K562 (cell line): ENCODE data around the gene EDEM2. TPM values are rescaled to one million over a fixed set of nuclear protein-coding genes. Genes with fewer than 3 reads are reported as not detected.

Experiments
- CREB1 ChIP-seq, 2 experiments: sonication (generic) in 1 of 2; formaldehyde crosslinking in 1 of 2; IDR thresholded peaks; 2 replicates each; pipeline versions ENCODE4 v1.6.1 to v1.8.0; 2012 to 2022; ENCODE audit warnings: inconsistent platforms in 1 of 2, mild to moderate bottlenecking in 1 of 2, missing genetic modification reagents in 1 of 2, moderate library complexity in 1 of 2
- ELF2 ChIP-seq: fragments of 250-450 bp; sonication (Bioruptor Pico); IDR thresholded peaks from 2 replicates; pipeline ENCODE4 v1.5.0; 2021; ENCODE audit warnings: mild to moderate bottlenecking
- ESRRB ChIP-seq: fragments of 250-450 bp; sonication (Bioruptor Pico); IDR thresholded peaks from 2 replicates; pipeline ENCODE4 v1.5.0; 2020; ENCODE audit warnings: mild to moderate bottlenecking, moderate library complexity, borderline replicate concordance
- HDAC1 ChIP-seq, 2 experiments: fragments of 450-650 bp; IDR thresholded peaks; 2 replicates each; pipeline ENCODE4 v1.6.1; 2016 to 2017; ENCODE audit warnings: inconsistent platforms in 1 of 2, mild to moderate bottlenecking in 1 of 2, moderate library complexity in 1 of 2
- HSF4 ChIP-seq: fragments of 250-450 bp; sonication (Bioruptor Pico); IDR thresholded peaks from 2 replicates; pipeline ENCODE4 v2.1.2; 2022; ENCODE audit warnings: mild to moderate bottlenecking, moderate library complexity, borderline replicate concordance
- KAT8 ChIP-seq: fragments of 450-650 bp; IDR thresholded peaks from 2 replicates; pipeline ENCODE4 v1.6.1; 2016; ENCODE audit warnings: low read depth, mild to moderate bottlenecking
- MAZ ChIP-seq, 2 experiments: fragments of 450-650 bp in 1 of 2; sonication (generic) in 1 of 2; formaldehyde crosslinking; IDR thresholded peaks in 1 of 2; conservative IDR thresholded peaks in 1 of 2; 2 replicates each; pipeline versions ENCODE4 v1.4.0 to v1.5.0; 2020; ENCODE audit warnings: mild to moderate bottlenecking in 1 of 2, missing genetic modification reagents in 1 of 2
- NFE2L1 ChIP-seq: fragments of 450-650 bp; IDR thresholded peaks from 2 replicates; pipeline ENCODE4 v1.6.1; 2016; ENCODE audit warnings: missing genetic modification characterization, low read depth, mild to moderate bottlenecking, missing compliant biosample characterization, moderate library complexity, borderline replicate concordance
- NKRF ChIP-seq: fragments of 450-650 bp; IDR thresholded peaks from 2 replicates; pipeline ENCODE4 v1.6.1; 2016; ENCODE audit warnings: borderline replicate concordance
- SIX5 ChIP-seq, 2 experiments: IDR thresholded peaks; 2 replicates each; pipeline ENCODE4 v1.6.1; 2011; ENCODE audit warnings: low read length in 2 of 2, borderline replicate concordance in 1 of 2, low read depth in 1 of 2, mild to moderate bottlenecking in 1 of 2, moderate library complexity in 1 of 2; ENCODE audit not compliant: insufficient read depth in 1 of 2
- SMAD4 ChIP-seq: fragments of 250-450 bp; sonication (Bioruptor Pico); conservative IDR thresholded peaks from 2 replicates; pipeline ENCODE4 v1.8.0; 2021; ENCODE audit warnings: inconsistent platforms, mild to moderate bottlenecking, moderate library complexity
- TAL1 ChIP-seq: fragments of 450-650 bp; IDR thresholded peaks from 2 replicates; pipeline ENCODE4 v1.6.1; 2016; ENCODE audit warnings: mild to moderate bottlenecking
- TOE1 ChIP-seq, 2 experiments: fragments of 450-650 bp in 1 of 2; sonication (generic) in 1 of 2; formaldehyde crosslinking in 1 of 2; IDR thresholded peaks; 2 replicates each; pipeline versions ENCODE4 v1.7.1 to v1.8.0; 2016 to 2022; ENCODE audit warnings: borderline replicate concordance in 2 of 2, mild to moderate bottlenecking in 2 of 2, antibody characterized with exemption in 1 of 2, inconsistent platforms in 1 of 2, low read depth in 1 of 2, missing genetic modification reagents in 1 of 2, moderate library complexity in 1 of 2
- VEZF1 ChIP-seq: fragments of 200-800 bp; sonication (Bioruptor generic); IDR thresholded peaks from 2 replicates; pipeline ENCODE4 v1.6.1; 2017; ENCODE audit warnings: missing genetic modification characterization, missing compliant biosample characterization
- polyA plus RNA-seq, 8 experiments: library from polyadenylated mRNA; depleted of rRNA in 4 of 8; stranded (reverse) in 5 of 8; unstranded in 3 of 8; fragments of >200 nt; fragmentation: Nextera tagmentation in 2 of 8; fragmentation: Illumina TruSeq in 1 of 8; extraction: Ambion mirVana in 2 of 8; extraction: Trizol in 1 of 8; gene quantifications; 2 replicates each; pipeline versions ENCODE4 v1.2.1 to v1.2.3, GENCODE V29; 2011 to 2014; ENCODE audit warnings: inconsistent platforms in 1 of 8, missing spikeins in 1 of 8
- total RNA-seq, 7 experiments: library from RNA; depleted of rRNA in 6 of 7; stranded (reverse); fragments of >200 nt in 6 of 7; fragmentation: Illumina TruSeq in 2 of 7; extraction: Trizol in 2 of 7; gene quantifications; 2 replicates each; pipeline versions ENCODE4 v1.2.1 to v1.2.3, GENCODE V29; 2011 to 2021; ENCODE audit warnings: low replicate concordance in 1 of 7
- TF ChIP-seq, protein P1 (sequence below): fragments of 450-650 bp; IDR thresholded peaks from 2 replicates; pipeline ENCODE4 v1.6.1; 2016; ENCODE audit warnings: antibody characterized with exemption
- TF ChIP-seq, protein P2 (sequence below), 2 experiments: fragments of 450-650 bp; IDR thresholded peaks; 2 replicates each; pipeline ENCODE4 v1.6.1; 2018; ENCODE audit warnings: mild to moderate bottlenecking in 2 of 2, low read depth in 1 of 2; ENCODE audit not compliant: partially characterized antibody in 2 of 2

EDEM2 gene
- total and polyA plus RNA-seq, 9 of the 15 experiments (the other 6 are each of a cell fraction or from before 2014, with no cell fraction given): 6.9 to 11.0 (median 9.7) TPM

DNA sequence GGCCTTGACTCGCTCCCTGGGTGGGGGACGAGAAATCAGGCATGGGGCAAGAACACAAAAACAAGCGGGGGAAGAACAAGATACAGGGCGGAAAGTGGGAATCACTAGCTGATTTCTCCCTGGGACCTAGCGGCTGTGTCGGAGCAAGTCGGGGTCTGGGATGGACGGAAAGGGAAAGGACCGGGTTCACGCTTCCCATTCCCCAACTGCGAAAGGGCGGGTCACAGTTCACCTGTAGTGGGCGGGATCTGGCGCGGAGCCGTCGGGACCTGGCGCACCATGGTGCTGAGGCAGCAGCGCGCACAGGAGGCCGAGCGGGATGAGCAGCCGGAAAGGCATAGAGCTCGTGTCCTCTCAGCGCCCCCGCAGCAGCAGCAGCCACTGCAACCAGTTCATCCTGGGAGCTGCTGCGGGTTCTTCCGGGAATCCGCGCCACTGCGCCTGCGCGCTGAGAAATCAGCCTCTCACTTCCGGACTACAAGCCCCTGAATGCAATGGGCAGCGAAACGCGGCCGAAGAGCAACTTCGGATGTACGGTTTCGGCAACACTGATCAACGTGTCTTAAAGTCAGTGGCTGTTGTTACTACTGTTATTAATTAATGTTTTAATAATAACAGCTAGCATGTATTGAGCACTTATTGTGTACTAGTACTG, at the start of gene EDEM2 (continued):
- no peak for TF ChIP-seq SMAD4 (CRISPR knock-in tag)
- TF ChIP-seq NFE2L1 (tag): no peak
- TF ChIP-seq MAZ (CRISPR knock-in tag; conservative IDR thresholded peaks at IDR 0.05 in 1 of 2, IDR thresholded peaks at IDR 0.05 in 1 of 2): peak; percentile 56 to 73; a peak in 3 of 4 replicates
- TF ChIP-seq TOE1 (IDR thresholded peaks at IDR 0.05; ENCODE audit: borderline replicate concordance): 0 out of 2 replicates have a peak, but pooled peaks have one; percentile 16
- TF ChIP-seq TOE1 (CRISPR knock-in tag; IDR thresholded peaks at IDR 0.05; ENCODE audit: borderline replicate concordance, low read depth): no peak
- TF ChIP-seq TAL1: no peak
- peak in 1 of 2 experiments; percentile 84; a peak in 2 of 4 replicates for TF ChIP-seq HDAC1 (IDR thresholded peaks at IDR 0.05)
- TF ChIP-seq ESRRB: no peak
- TF ChIP-seq NKRF: 0 out of 2 replicates have a peak, but pooled peaks have one; percentile 53
- 0 out of 2 replicates have a peak, but pooled peaks have one; percentile 7 for TF ChIP-seq VEZF1 (CRISPR knock-in tag)
- no peak for TF ChIP-seq KAT8
- TF ChIP-seq, protein P1, sequence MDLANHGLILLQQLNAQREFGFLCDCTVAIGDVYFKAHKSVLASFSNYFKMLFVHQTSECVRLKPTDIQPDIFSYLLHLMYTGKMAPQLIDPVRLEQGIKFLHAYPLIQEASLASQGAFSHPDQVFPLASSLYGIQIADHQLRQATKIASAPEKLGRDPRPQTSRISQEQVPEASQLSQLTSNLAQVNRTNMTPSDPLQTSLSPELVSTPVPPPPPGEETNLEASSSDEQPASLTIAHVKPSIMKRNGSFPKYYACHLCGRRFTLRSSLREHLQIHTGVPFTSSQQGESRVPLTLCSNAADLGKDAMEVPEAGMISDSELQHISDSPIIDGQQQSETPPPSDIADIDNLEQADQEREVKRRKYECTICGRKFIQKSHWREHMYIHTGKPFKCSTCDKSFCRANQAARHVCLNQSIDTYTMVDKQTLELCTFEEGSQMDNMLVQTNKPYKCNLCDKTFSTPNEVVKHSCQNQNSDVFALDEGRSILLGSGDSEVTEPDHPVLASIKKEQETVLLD: peak; percentile 92
- peak; percentile 99 for TF ChIP-seq ELF2 (CRISPR knock-in tag)
- TF ChIP-seq HSF4 (CRISPR knock-in tag): no peak
- peak; percentile 78 to 81 for TF ChIP-seq SIX5 (IDR thresholded peaks at IDR 0.05; ENCODE audit: borderline replicate concordance in 1 of 2, insufficient read depth in 1 of 2, low read depth in 1 of 2, low read length in 2 of 2)
- TF ChIP-seq CREB1 (IDR thresholded peaks at IDR 0.05): peak; percentile 44; the same call in 1 of the 2 replicates
- TF ChIP-seq CREB1 (CRISPR knock-in tag; IDR thresholded peaks at IDR 0.05): peak; percentile 77
- TF ChIP-seq, protein P2, sequence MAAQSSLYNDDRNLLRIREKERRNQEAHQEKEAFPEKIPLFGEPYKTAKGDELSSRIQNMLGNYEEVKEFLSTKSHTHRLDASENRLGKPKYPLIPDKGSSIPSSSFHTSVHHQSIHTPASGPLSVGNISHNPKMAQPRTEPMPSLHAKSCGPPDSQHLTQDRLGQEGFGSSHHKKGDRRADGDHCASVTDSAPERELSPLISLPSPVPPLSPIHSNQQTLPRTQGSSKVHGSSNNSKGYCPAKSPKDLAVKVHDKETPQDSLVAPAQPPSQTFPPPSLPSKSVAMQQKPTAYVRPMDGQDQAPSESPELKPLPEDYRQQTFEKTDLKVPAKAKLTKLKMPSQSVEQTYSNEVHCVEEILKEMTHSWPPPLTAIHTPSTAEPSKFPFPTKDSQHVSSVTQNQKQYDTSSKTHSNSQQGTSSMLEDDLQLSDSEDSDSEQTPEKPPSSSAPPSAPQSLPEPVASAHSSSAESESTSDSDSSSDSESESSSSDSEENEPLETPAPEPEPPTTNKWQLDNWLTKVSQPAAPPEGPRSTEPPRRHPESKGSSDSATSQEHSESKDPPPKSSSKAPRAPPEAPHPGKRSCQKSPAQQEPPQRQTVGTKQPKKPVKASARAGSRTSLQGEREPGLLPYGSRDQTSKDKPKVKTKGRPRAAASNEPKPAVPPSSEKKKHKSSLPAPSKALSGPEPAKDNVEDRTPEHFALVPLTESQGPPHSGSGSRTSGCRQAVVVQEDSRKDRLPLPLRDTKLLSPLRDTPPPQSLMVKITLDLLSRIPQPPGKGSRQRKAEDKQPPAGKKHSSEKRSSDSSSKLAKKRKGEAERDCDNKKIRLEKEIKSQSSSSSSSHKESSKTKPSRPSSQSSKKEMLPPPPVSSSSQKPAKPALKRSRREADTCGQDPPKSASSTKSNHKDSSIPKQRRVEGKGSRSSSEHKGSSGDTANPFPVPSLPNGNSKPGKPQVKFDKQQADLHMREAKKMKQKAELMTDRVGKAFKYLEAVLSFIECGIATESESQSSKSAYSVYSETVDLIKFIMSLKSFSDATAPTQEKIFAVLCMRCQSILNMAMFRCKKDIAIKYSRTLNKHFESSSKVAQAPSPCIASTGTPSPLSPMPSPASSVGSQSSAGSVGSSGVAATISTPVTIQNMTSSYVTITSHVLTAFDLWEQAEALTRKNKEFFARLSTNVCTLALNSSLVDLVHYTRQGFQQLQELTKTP (IDR thresholded peaks at IDR 0.05; ENCODE audit: low read depth in 1 of 2, partially characterized antibody in 2 of 2): peak in 1 of 2 experiments; percentile 70
